ENCODE data around the gene PLA2G3.

GRCh38 chr22:31126128-31126868, 14.0 kb downstream of the PLA2G3 start:
- no peak for TF ChIP-seq CTCF (IDR thresholded peaks at IDR 0.05)
- TF ChIP-seq MYBL2 (CRISPR knock-in tag; IDR thresholded peaks at IDR 0.05): no peak
- no peak for TF ChIP-seq TEAD1 (CRISPR knock-in tag; IDR thresholded peaks at IDR 0.05)
- TF ChIP-seq ZNF317 (CRISPR knock-in tag; IDR thresholded peaks at IDR 0.05; ENCODE audit: borderline replicate concordance, low read depth): no peak
- TF ChIP-seq NR2C2 (CRISPR knock-in tag; IDR thresholded peaks at IDR 0.05): no peak
- TF ChIP-seq PRDM15 (CRISPR knock-in tag; IDR thresholded peaks at IDR 0.05): no peak
- no peak for TF ChIP-seq ZNF671 (CRISPR knock-in tag; IDR thresholded peaks at IDR 0.05)
- TF ChIP-seq MAX (CRISPR knock-in tag; IDR thresholded peaks at IDR 0.05): no peak
- TF ChIP-seq HMGXB4 (CRISPR knock-in tag; IDR thresholded peaks at IDR 0.05): no peak
- TF ChIP-seq ATF3 (CRISPR knock-in tag; conservative IDR thresholded peaks at IDR 0.05): no peak
- no peak for TF ChIP-seq CREB1 (CRISPR knock-in tag; IDR thresholded peaks at IDR 0.05)
- no peak for TF ChIP-seq FOXK1 (CRISPR knock-in tag; IDR thresholded peaks at IDR 0.05)
- no peak for TF ChIP-seq TEAD4 (CRISPR knock-in tag; IDR thresholded peaks at IDR 0.05)

Data from WTC11 (cell line).